HG03060 (cell line): Measurements from ENCODE around the gene DNAH14.

Experiments used
- ATAC-seq: cut with Tn5 transposase; IDR thresholded peaks from one replicate; pipeline ENCODE4 v1.9.1; 2021; ENCODE audit warnings: low read depth, moderate number of reproducible peaks; ENCODE audit not compliant: unreplicated experiment

The DNAH14 gene

GRCh38 chr1:225422795-225423517, 493.5 kb downstream of the DNAH14 start:
- ATAC-seq, result no peak

GRCh38 chr1:225423518-225423855, 494.0 kb downstream of the DNAH14 start:
- no peak for ATAC-seq

- ATAC-seq, result no peak
These were observed 495.2 kb downstream of the DNAH14 start for GRCh38 chr1:225424562-225425200.

GRCh38 chr1:225425201-225425786, 495.8 kb downstream of the DNAH14 start:
- no peak for ATAC-seq

- no peak for ATAC-seq
These were observed 497.1 kb downstream of the DNAH14 start for GRCh38 chr1:225426395-225427234.

- peak; percentile 5 for ATAC-seq
These were observed 498.0 kb downstream of the DNAH14 start, which contains the start of gene LBR for GRCh38 chr1:225427235-225428067. TSS of gene LBR (minus strand) at chr1:225428038. CDS start at chr1:225424075, 3,963 bp downstream.

GRCh38 chr1:225428068-225428880, 498.8 kb downstream of the DNAH14 start:
- ATAC-seq, result peak; percentile 62

- peak; percentile 9 for ATAC-seq
These were observed 499.5 kb downstream of the DNAH14 start for GRCh38 chr1:225428881-225429455.

GRCh38 chr1:225430301-225430700, 500.8 kb downstream of the DNAH14 start:
- no peak for ATAC-seq

- ATAC-seq, result no peak
These were observed 501.8 kb downstream of the DNAH14 start for GRCh38 chr1:225431081-225431863.

GRCh38 chr1:225434046-225434445, 504.6 kb downstream of the DNAH14 start:
- no peak for ATAC-seq

GRCh38 chr1:225435076-225435475, 505.6 kb downstream of the DNAH14 start:
- no peak for ATAC-seq

- ATAC-seq, result no peak
These were observed 506.0 kb downstream of the DNAH14 start for GRCh38 chr1:225435487-225435886.

GRCh38 chr1:225435957-225436392, 506.5 kb downstream of the DNAH14 start:
- ATAC-seq, result no peak

GRCh38 chr1:225437710-225438437, 508.4 kb downstream of the DNAH14 start:
- ATAC-seq, result no peak

- ATAC-seq, result no peak
These were observed 511.1 kb downstream of the DNAH14 start for GRCh38 chr1:225440380-225441221.
